ENCODE measurements around the gene MAP3K10. TPM values are rescaled to one million over a fixed set of nuclear protein-coding genes. Genes with fewer than 3 reads are reported as not detected.
A peak's percentile ranks its signal among the peaks of the same experiment; 100 is the strongest.

Gene MAP3K10
- total and polyA plus RNA-seq, 2 of the 13 experiments (the other 11 are each of a cell fraction or from before 2014, with no cell fraction given): 3.4 to 5.0 TPM

- TF ChIP-seq ZSCAN20 (CRISPR knock-in tag; IDR thresholded peaks at IDR 0.05; ENCODE audit: borderline replicate concordance): no peak
- TF ChIP-seq ZNF264 (CRISPR knock-in tag; IDR thresholded peaks at IDR 0.05): peak; percentile 57; the same call in 1 of the 2 replicates
- no peak for TF ChIP-seq SIX1 (CRISPR knock-in tag; IDR thresholded peaks at IDR 0.05; ENCODE audit: borderline replicate concordance)
- peak; percentile 76; the same call in 1 of the 2 replicates for TF ChIP-seq ZNF547 (CRISPR knock-in tag; IDR thresholded peaks at IDR 0.05)
- peak; percentile 27; the same call in 1 of the 2 replicates for TF ChIP-seq E2F1 (CRISPR knock-in tag; IDR thresholded peaks at IDR 0.05)
- TF ChIP-seq ZBTB49 (CRISPR knock-in tag; IDR thresholded peaks at IDR 0.05; ENCODE audit: borderline replicate concordance): no peak
- peak; percentile 65; the same call in 1 of the 2 replicates for TF ChIP-seq REXO4 (CRISPR knock-in tag; IDR thresholded peaks at IDR 0.05; ENCODE audit: borderline replicate concordance)
- 0 out of 2 replicates have a peak, but pooled peaks have one; percentile 74 for TF ChIP-seq ZSCAN31 (CRISPR knock-in tag; IDR thresholded peaks at IDR 0.05; ENCODE audit: low read depth)
- no peak; the same call in 1 of the 2 replicates for TF ChIP-seq WIZ (CRISPR knock-in tag; IDR thresholded peaks at IDR 0.05)
- peak; percentile 75; the same call in 1 of the 2 replicates for TF ChIP-seq ARHGAP35 (CRISPR knock-in tag; IDR thresholded peaks at IDR 0.05; ENCODE audit: borderline replicate concordance)
- no peak for TF ChIP-seq REST (IDR thresholded peaks at IDR 0.05; ENCODE audit: borderline replicate concordance in 1 of 2, low read depth in 1 of 2, low read length in 2 of 2)
- TF ChIP-seq, protein P1, sequence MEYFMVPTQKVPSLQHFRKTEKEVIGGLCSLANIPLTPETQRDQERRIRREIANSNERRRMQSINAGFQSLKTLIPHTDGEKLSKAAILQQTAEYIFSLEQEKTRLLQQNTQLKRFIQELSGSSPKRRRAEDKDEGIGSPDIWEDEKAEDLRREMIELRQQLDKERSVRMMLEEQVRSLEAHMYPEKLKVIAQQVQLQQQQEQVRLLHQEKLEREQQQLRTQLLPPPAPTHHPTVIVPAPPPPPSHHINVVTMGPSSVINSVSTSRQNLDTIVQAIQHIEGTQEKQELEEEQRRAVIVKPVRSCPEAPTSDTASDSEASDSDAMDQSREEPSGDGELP (IDR thresholded peaks at IDR 0.05; ENCODE audit: borderline replicate concordance, low read depth): no peak
- TF ChIP-seq RFXAP (CRISPR knock-in tag; IDR thresholded peaks at IDR 0.05; ENCODE audit: borderline replicate concordance): 0 out of 2 replicates have a peak, but pooled peaks have one; percentile 25
- TF ChIP-seq ZNF207 (IDR thresholded peaks at IDR 0.05; ENCODE audit: borderline replicate concordance): no peak
- peak; percentile 22; the same call in 1 of the 2 replicates for TF ChIP-seq CREM (IDR thresholded peaks at IDR 0.05)
- TF ChIP-seq CREM (CRISPR knock-in tag; IDR thresholded peaks at IDR 0.05): no peak
- no peak for TF ChIP-seq KLF9 (CRISPR knock-in tag; IDR thresholded peaks at IDR 0.05; ENCODE audit: low read depth)
- TF ChIP-seq ZSCAN12 (CRISPR knock-in tag; IDR thresholded peaks at IDR 0.05): no peak
- no peak for TF ChIP-seq REL (CRISPR knock-in tag; conservative IDR thresholded peaks at IDR 0.05)
- no peak for TF ChIP-seq ZNF75D (CRISPR knock-in tag; IDR thresholded peaks at IDR 0.05; ENCODE audit: borderline replicate concordance)
These were observed at the start of gene MAP3K10 (continued) for GRCh38 chr19:40190891-40191835.

Data from HepG2 (cell line).